Natural killer cell treated with Interleukin-12 subunit alpha and Interleukin-12 subunit beta and Interleukin-15 and Interleukin-18, amount 100 ng/mL, for 72 hours (primary cell): Measurements from ENCODE around the gene KCNQ4. TPM values are rescaled to one million over a fixed set of nuclear protein-coding genes. Genes with fewer than 3 reads are reported as not detected.

Source experiments
- ATAC-seq, 2 donors: fragments of 150-1000 bp; cut with Tn5 transposase in 1 of 2; sonication (Bioruptor Pico), chemical (Tn5 transposase) in 1 of 2; 2 replicates each; pipeline ENCODE4 v1.10.0; 2021
- DNase-seq: peaks from one replicate; pipeline ENCODE4 v3.0.0; 2022; ENCODE audit warnings: low spot score
- H3K27ac Mint-ChIP-seq, 2 donors: 1 replicate in 1 of 2; 2 replicates in 1 of 2; pipeline ENCODE4 v1.8.0; 2022; ENCODE audit warnings: mixed read lengths in 2 of 2, mild to moderate bottlenecking in 1 of 2, moderate library complexity in 1 of 2
- H3K27me3 Mint-ChIP-seq, 2 donors: 1 replicate in 1 of 2; 2 replicates in 1 of 2; pipeline ENCODE4 v1.8.0; 2022; ENCODE audit warnings: mixed read lengths in 2 of 2
- H3K36me3 Mint-ChIP-seq: one replicate; pipeline ENCODE4 v1.8.0; 2022; ENCODE audit warnings: mixed read lengths
- H3K4me1 Mint-ChIP-seq, 2 donors: 1 replicate in 1 of 2; 2 replicates in 1 of 2; pipeline ENCODE4 v1.8.0; 2022; ENCODE audit warnings: low read depth in 2 of 2, mixed read lengths in 2 of 2, mild to moderate bottlenecking in 1 of 2
- H3K4me3 Mint-ChIP-seq: one replicate; pipeline ENCODE4 v1.8.0; 2022; ENCODE audit warnings: mixed read lengths
- H3K9me3 Mint-ChIP-seq: 2 replicates; pipeline ENCODE4 v1.8.0; 2022; ENCODE audit warnings: mixed read lengths
- total RNA-seq, 2 donors: library from RNA; stranded (reverse); gene quantifications; one replicate each; pipeline ENCODE4 v1.2.3, GENCODE V29; 2022

The KCNQ4 gene
- total RNA-seq, 2 donors from 2014 or later, result 0.24 to 0.56 TPM

- Mint-ChIP-seq H3K4me1 (peaks cover 35 to 41% of the 10 kb centered on the region in 2 donors), H3K36me3 (peaks cover 9% of the 10 kb centered on the region), H3K9me3 (peaks cover 9% of the 10 kb centered on the region), H3K27ac (peak overlapping the region in 1 of 2 donors; percentile 85), H3K4me3 (no peak overlapping the region), H3K27me3 (peaks cover 6 to 7% of the 10 kb centered on the region in 2 donors)
- DNase-seq (no peak), ATAC-seq (no peak)
Observed at GRCh38 chr1:40878906-40879305, 95.3 kb downstream of the KCNQ4 start.

- DNase-seq, result no peak
- no peak overlapping the region for H3K27ac Mint-ChIP-seq
- H3K27me3 Mint-ChIP-seq, result peaks cover 7 to 10% of the 10 kb centered on the region in 2 donors
- H3K4me3 Mint-ChIP-seq, result no peak overlapping the region
- ATAC-seq, result no peak
- H3K4me1 Mint-ChIP-seq, result peaks cover 35 to 40% of the 10 kb centered on the region in 2 donors
- peaks cover 9% of the 10 kb centered on the region for H3K36me3 Mint-ChIP-seq
- H3K9me3 Mint-ChIP-seq, result peaks cover 9% of the 10 kb centered on the region
Observed at GRCh38 chr1:40879482-40880175, 96.0 kb downstream of the KCNQ4 start.

DNA sequence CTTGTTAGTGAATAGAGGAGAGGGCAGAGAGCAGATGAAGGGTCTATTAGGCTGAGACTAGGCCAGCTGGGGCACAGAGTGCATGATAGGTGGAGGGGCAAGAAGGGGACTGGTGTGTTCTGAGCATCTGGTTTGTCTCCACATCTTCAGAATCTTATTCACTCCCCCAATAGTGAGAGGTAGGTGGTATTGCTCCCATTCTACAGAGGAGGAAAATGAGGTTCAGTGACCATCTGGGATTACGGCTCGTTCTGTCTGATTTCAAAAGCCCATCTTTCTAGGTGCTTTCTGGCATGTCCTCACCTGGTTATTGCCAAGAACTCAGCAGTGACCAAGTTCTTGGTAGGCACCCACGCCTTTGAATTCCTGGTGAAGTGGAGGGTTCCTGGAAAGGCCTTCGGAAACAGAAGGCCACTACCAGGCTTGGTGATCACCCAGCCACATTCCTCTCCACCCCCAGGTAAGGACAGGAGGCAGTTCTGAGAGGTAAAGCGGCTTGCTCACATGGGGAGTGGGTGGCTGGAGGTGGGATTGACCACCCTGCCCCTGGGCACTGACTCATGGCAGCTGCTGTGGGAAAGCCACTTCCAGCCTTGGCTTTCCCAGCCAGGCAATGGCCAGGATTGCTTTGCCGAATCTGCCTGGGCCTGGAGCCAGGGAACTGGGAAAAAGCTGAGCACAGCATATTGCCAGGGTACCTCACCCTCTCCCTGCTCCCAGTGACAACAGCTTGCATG is 97.4 kb downstream of the KCNQ4 start:
- peaks cover 5% of the 10 kb centered on the region for H3K9me3 Mint-ChIP-seq

DNA sequence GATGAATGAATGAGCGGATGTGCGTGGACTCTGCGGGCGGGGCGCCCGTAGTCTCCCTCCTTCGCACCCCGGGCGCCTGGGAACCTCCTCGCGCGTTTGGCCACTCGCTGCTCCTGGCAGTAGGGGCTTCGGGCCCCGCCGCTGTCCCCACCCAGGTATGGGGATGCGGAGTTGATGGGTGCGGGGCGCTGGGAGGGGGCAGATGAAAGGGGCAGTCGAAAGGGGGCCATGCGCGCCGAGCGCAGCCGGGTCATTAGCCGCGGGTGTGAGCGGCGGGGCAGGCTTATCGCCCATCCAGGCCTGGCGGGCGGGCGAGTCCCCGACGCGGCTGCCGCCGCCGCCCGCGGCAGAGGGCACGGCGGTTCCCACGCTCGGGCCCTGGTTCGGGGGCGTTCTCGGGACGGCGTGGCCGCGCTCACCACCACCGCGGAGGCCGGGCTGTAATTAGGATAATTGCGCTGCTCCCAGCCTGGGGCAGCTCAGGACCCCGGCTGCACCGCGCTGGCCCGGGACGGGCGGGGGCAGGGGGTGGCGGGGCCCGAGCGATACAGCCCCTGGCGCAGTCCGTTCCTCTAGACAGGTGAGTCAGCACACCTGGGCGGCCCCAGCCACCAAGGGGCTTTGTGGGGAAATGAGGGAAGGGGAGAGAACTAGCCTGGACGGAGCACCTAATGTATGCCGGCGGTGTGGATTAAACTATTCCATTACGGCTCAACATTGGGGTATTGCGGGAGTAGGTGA is 100.6 kb downstream of the KCNQ4 start:
- H3K27ac Mint-ChIP-seq, result no peak overlapping the region
- H3K4me1 Mint-ChIP-seq, result peaks cover 4 to 10% of the 10 kb centered on the region in 2 donors
- peak overlapping the region; percentile 36 for H3K4me3 Mint-ChIP-seq
- no peak for ATAC-seq
- DNase-seq, result no peak
- peaks cover 34 to 43% of the 10 kb centered on the region in 2 donors for H3K27me3 Mint-ChIP-seq
- H3K36me3 Mint-ChIP-seq, result no peaks in the 10 kb centered on the region
- no peaks in the 10 kb centered on the region for H3K9me3 Mint-ChIP-seq

More for the DNA sequence above, 97.4 kb downstream of the KCNQ4 start:
- Mint-ChIP-seq H3K36me3 (peaks cover 4% of the 10 kb centered on the region), H3K4me1 (peaks cover 23 to 29% of the 10 kb centered on the region in 2 donors), H3K4me3 (no peak overlapping the region), H3K27me3 (peaks cover 12 to 18% of the 10 kb centered on the region in 2 donors), H3K27ac (no peak overlapping the region)
- ATAC-seq, result no peak
- DNase-seq, result no peak

DNA sequence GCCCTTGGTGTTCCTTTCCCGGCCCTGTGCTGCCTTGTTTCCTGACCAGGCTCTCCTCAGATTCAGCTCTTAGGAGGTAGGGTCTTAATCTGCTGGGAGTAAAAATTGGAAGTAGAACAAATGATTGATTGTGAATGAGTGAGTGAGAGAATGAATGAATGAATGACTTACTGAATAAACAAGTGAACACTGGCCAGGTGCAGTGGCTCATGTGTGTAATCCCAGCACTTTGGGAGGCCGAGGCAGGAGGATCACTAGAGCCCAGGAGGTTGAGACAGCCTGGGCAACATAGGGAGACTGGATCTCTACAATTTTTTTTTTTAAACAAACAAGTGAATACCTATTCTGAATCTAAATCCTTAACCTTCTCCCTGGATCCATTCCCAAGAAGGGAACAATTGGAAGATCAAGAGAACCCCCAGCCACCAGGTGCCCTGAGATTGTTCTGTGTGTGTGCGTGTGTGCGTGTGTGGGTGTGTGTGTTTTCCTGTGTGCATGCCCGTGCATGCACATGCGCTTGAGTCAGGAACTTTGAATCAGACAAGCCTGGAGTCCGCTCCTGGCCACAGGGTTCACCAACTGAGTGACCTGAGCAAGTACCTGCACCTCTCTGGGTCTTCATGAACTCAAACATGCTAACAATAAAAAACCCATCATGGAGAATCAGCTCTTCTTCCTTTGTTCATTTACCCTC is 102.9 kb downstream of the KCNQ4 start:
- Mint-ChIP-seq H3K36me3 (no peaks in the 10 kb centered on the region), H3K27me3 (peaks cover 38 to 43% of the 10 kb centered on the region in 2 donors), H3K27ac (no peak overlapping the region), H3K4me3 (no peak overlapping the region), H3K4me1 (peaks cover 4 to 10% of the 10 kb centered on the region in 2 donors), H3K9me3 (no peaks in the 10 kb centered on the region)
- ATAC-seq (no peak), DNase-seq (no peak)

DNA sequence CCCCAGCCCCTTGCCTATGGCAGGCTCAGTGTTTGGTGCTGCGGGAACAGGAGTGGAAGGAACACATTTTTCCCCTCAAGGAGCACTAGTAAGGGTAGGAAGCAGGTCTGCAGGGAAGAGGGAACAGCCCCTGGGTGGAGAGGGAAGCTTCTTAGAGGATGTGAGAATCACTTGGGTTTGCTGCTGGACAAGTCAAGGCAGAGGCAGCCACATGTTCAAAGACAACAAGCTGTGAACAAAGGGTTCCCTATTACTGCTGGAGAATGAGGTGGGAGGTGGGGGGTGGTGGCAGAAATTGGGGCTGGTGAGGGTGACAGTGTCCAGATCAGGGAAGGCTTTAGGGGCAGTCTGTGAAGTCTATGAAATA is 103.4 kb downstream of the KCNQ4 start:
- DNase-seq (no peak), ATAC-seq (no peak)
- H3K4me3 Mint-ChIP-seq, result no peak overlapping the region
- H3K9me3 Mint-ChIP-seq, result no peaks in the 10 kb centered on the region
- H3K27ac Mint-ChIP-seq, result no peak overlapping the region
- peaks cover 39 to 43% of the 10 kb centered on the region in 2 donors for H3K27me3 Mint-ChIP-seq
- no peaks in the 10 kb centered on the region for H3K36me3 Mint-ChIP-seq
- peaks cover 4 to 10% of the 10 kb centered on the region in 2 donors for H3K4me1 Mint-ChIP-seq

DNA sequence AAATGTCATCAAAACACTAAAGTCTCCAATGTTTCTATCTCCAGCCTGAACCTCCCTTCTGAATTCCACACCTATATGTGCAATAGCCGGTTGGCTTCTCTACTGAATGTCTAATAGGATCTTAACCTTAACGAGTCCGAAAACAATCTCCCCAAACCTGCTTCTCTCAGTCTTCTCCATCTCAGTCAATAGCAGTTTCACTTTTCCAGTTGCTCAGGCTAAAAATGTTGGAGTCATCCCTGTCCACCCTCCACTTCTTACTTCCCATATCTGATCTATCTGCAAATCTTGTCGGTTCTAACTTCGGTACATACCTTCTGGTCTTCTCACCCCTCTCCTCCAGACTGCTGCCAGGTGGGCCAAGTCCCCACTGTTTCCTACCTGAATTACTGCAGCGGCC is 104.1 kb downstream of the KCNQ4 start:
- Mint-ChIP-seq H3K4me1 (peaks cover 4 to 10% of the 10 kb centered on the region in 2 donors), H3K27me3 (peaks cover 37 to 43% of the 10 kb centered on the region in 2 donors), H3K4me3 (no peak overlapping the region), H3K27ac (no peak overlapping the region), H3K9me3 (no peaks in the 10 kb centered on the region), H3K36me3 (no peaks in the 10 kb centered on the region)
- no peak for ATAC-seq
- no peak for DNase-seq

Other genes starting within 250 kb of the KCNQ4 start
- 1 to 10 TPM in 1 of 2 donors, under 1 TPM in 1; 0.62 to 2.0 TPM for gene RIMS3, start 118.1 kb upstream of the KCNQ4 start, total RNA-seq
- 10 to 100 TPM; 56.7 to 80.3 TPM for gene NFYC, start 92.1 kb upstream of the KCNQ4 start, total RNA-seq
- gene CITED4, start 78.6 kb downstream of the KCNQ4 start, total RNA-seq, result 1 to 10 TPM; 2.5 to 3.5 TPM
- gene CTPS1, start 195.9 kb downstream of the KCNQ4 start, total RNA-seq, result 100 to 1,000 TPM in 1 of 2 donors, 10 to 100 TPM in 1; 83.1 to 152 TPM
- under 1 TPM; 0.14 to 0.33 TPM for gene SLFNL1, start 237.9 kb downstream of the KCNQ4 start, total RNA-seq